Tibial nerve (tissue), 4 donors: ENCODE results near the gene CCT5.

Experiments
- EP300 ChIP-seq, 2 donors: sonication (generic); formaldehyde crosslinking; IDR thresholded peaks; one replicate each; pipeline ENCODE4 v1.6.1; 2017; ENCODE audit warnings: antibody characterized with exemption in 2 of 2, mild to moderate bottlenecking in 1 of 2
- POLR2A ChIP-seq, 2 donors: fragments of 450-650 bp; IDR thresholded peaks; one replicate each; pipeline ENCODE4 v1.6.1; 2017; ENCODE audit warnings: antibody characterized with exemption in 2 of 2, mild to moderate bottlenecking in 2 of 2, moderate library complexity in 2 of 2
- TF ChIP-seq, protein P1 (sequence below), 5 experiments: fragments of 200-600 bp in 3 of 5; fragments of 450-650 bp in 2 of 5; sonication (generic) in 3 of 5; IDR thresholded peaks; one replicate each; pipeline ENCODE4 v1.5.1; 2016 to 2019; ENCODE audit warnings: antibody characterized with exemption in 5 of 5, mild to moderate bottlenecking in 3 of 5, moderate library complexity in 2 of 5

DNA sequence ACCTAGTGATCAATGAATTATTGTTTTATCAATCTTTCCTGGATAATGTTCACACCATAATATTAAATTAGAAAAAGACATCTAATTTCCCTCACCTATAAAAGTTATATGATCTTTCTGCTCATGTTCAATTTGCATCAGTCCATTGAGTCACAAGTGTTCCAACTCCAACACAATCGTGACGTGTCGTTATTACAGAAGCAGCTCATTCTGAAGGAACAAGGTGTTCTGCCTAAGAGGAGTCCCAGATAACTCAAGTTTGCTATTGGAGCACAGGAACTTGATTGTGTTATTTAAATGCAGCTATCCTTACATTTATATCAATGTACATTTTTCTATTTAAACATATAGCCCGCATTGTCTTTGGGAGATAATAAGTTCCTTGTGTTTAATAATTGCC, 31.0 kb upstream of the CCT5 start:
- TF ChIP-seq, protein P1, sequence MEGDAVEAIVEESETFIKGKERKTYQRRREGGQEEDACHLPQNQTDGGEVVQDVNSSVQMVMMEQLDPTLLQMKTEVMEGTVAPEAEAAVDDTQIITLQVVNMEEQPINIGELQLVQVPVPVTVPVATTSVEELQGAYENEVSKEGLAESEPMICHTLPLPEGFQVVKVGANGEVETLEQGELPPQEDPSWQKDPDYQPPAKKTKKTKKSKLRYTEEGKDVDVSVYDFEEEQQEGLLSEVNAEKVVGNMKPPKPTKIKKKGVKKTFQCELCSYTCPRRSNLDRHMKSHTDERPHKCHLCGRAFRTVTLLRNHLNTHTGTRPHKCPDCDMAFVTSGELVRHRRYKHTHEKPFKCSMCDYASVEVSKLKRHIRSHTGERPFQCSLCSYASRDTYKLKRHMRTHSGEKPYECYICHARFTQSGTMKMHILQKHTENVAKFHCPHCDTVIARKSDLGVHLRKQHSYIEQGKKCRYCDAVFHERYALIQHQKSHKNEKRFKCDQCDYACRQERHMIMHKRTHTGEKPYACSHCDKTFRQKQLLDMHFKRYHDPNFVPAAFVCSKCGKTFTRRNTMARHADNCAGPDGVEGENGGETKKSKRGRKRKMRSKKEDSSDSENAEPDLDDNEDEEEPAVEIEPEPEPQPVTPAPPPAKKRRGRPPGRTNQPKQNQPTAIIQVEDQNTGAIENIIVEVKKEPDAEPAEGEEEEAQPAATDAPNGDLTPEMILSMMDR (IDR thresholded peaks at IDR 0.05): no peak
- TF ChIP-seq POLR2A (IDR thresholded peaks at IDR 0.05): no peak
- no peak for TF ChIP-seq EP300 (IDR thresholded peaks at IDR 0.05)
